ENCODE measurements around the gene STAC. TPM values are rescaled to one million over a fixed set of nuclear protein-coding genes. Genes with fewer than 3 reads are reported as not detected.

STAC gene
- total RNA-seq, 3 donors from 2014 or later, result 0.43 to 4.5 TPM; not detected in 1

DNA sequence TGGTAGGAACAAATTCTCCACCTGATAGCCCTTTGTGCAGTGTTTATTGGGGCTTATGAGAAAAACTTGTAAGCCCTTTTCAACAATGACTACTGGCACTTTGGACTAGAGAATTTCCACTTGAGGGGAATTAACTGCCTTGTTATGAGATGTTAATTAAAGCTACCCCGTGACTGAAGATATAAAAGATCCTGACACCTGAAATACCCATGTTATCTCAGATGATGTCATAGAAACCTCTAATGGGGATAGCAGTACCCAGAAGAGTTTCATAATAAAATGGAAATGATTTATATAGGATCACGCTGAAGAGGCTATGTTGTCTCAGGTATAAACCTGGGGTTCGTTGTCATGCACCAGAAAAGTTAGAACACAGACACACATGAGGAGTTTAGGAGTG lies 14.5 kb upstream of the STAC start:
- TF ChIP-seq, protein P1, sequence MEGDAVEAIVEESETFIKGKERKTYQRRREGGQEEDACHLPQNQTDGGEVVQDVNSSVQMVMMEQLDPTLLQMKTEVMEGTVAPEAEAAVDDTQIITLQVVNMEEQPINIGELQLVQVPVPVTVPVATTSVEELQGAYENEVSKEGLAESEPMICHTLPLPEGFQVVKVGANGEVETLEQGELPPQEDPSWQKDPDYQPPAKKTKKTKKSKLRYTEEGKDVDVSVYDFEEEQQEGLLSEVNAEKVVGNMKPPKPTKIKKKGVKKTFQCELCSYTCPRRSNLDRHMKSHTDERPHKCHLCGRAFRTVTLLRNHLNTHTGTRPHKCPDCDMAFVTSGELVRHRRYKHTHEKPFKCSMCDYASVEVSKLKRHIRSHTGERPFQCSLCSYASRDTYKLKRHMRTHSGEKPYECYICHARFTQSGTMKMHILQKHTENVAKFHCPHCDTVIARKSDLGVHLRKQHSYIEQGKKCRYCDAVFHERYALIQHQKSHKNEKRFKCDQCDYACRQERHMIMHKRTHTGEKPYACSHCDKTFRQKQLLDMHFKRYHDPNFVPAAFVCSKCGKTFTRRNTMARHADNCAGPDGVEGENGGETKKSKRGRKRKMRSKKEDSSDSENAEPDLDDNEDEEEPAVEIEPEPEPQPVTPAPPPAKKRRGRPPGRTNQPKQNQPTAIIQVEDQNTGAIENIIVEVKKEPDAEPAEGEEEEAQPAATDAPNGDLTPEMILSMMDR (IDR thresholded peaks at IDR 0.05), result no peak
- no peaks in the 10 kb centered on the region for H3K36me3 ChIP-seq (ENCODE audit: low read depth)
- no peaks in the 10 kb centered on the region for H3K9me3 ChIP-seq
- H3K4me1 ChIP-seq (ENCODE audit: low read depth), result no peaks in the 10 kb centered on the region
- no peak overlapping the region for H3K4me3 ChIP-seq
- DNase-seq, result no peak
- no peak for ATAC-seq
- intact Hi-C loops (cut with DNase I, micrococcal nuclease), result no loop called here

- intact Hi-C loops (cut with DNase I, micrococcal nuclease), result no loop called here
- ATAC-seq, result no peak
- no peaks in the 10 kb centered on the region for H3K36me3 ChIP-seq (ENCODE audit: low read depth)
- no peaks in the 10 kb centered on the region for H3K9me3 ChIP-seq
- DNase-seq, result no peak
- TF ChIP-seq, protein P1 (IDR thresholded peaks at IDR 0.05), result no peak
- no peaks in the 10 kb centered on the region for H3K4me1 ChIP-seq (ENCODE audit: low read depth)
- H3K4me3 ChIP-seq, result no peak overlapping the region
Measured at GRCh38 chr3:36366308-36366707, 14.0 kb upstream of the STAC start.

- Histone ChIP-seq H3K9me3 (no peaks in the 10 kb centered on the region), H3K4me1 (ENCODE audit: low read depth) (no peaks in the 10 kb centered on the region), H3K4me3 (no peak overlapping the region), H3K36me3 (ENCODE audit: low read depth) (no peaks in the 10 kb centered on the region)
- DNase-seq (no peak), ATAC-seq (no peak)
- TF ChIP-seq, protein P1 (IDR thresholded peaks at IDR 0.05), result no peak
- intact Hi-C loops (cut with DNase I, micrococcal nuclease), result no loop called here
Measured at GRCh38 chr3:36367912-36368573, 12.3 kb upstream of the STAC start.

DNA sequence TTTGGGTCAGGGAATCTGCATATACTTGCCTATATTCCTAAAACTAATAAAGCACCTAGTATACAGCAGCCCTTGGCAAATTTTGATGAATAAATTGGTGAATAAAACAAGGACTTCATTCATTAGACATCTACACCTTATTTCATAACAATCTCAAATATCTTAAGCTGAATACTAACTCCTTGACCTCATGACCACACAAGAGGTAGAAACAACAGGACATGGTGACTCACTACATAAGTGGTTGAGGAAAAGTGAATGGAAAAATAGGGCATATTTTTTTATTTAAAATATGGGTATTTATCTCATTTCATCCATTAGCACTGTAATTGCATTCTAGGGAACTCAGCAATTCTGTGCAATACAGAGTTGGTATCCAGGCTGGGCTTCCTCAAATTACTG lies 7.8 kb upstream of the STAC start:
- intact Hi-C loops (cut with DNase I, micrococcal nuclease), result no loop called here
- ATAC-seq, result no peak

GRCh38 chr3:36373084-36373483 lies 7.2 kb upstream of the STAC start:
- TF ChIP-seq, protein P1 (IDR thresholded peaks at IDR 0.05), result no peak
- intact Hi-C loops (cut with DNase I, micrococcal nuclease), result no loop called here
- H3K4me3 ChIP-seq, result no peak overlapping the region
- no peak for DNase-seq
- no peak for ATAC-seq
- no peaks in the 10 kb centered on the region for H3K4me1 ChIP-seq (ENCODE audit: low read depth)
- H3K36me3 ChIP-seq (ENCODE audit: low read depth), result no peaks in the 10 kb centered on the region
- no peaks in the 10 kb centered on the region for H3K9me3 ChIP-seq

More for the DNA sequence above, 7.8 kb upstream of the STAC start:
- Histone ChIP-seq H3K36me3 (ENCODE audit: low read depth) (no peaks in the 10 kb centered on the region), H3K9me3 (no peaks in the 10 kb centered on the region), H3K4me3 (no peak overlapping the region), H3K4me1 (ENCODE audit: low read depth) (no peaks in the 10 kb centered on the region)
- TF ChIP-seq, protein P1 (IDR thresholded peaks at IDR 0.05), result no peak
- no peak for DNase-seq

DNA sequence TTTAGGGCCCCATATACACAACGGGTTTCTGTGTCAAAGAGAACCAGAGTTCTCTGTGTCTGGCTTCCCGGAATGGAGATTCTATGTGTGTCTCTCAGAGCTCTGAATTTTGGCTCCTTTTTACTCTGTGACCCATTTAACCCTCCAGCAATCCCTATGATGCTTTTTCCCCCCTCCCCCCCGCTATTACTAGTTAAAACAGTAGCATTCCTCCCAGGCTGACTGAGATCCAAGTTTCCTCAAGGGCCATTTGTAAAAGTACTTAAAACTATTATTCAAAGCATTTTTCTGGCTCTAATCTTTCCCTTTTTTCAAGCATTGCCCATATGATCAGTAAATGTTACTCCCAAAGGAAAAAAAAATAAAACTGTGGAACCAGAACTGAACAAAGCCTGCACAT lies 6.6 kb upstream of the STAC start:
- TF ChIP-seq, protein P1 (IDR thresholded peaks at IDR 0.05), result no peak
- Histone ChIP-seq H3K9me3 (no peaks in the 10 kb centered on the region), H3K36me3 (ENCODE audit: low read depth) (no peaks in the 10 kb centered on the region), H3K4me1 (ENCODE audit: low read depth) (no peaks in the 10 kb centered on the region), H3K4me3 (no peak overlapping the region)
- no peak for DNase-seq
- no peak for ATAC-seq
- intact Hi-C loops (cut with DNase I, micrococcal nuclease), result no loop called here
